DND-41 (cell line): ENCODE results near the gene ASB1.

Experiments used
- CTCF ChIP-seq: IDR thresholded peaks from 2 replicates; pipeline ENCODE4 v1.5.1; 2012; ENCODE audit warnings: borderline replicate concordance, low read length, moderate library complexity, mild to moderate bottlenecking; ENCODE audit not compliant: poor library complexity, severe bottlenecking; ENCODE audit errors: extremely low read depth
- EZH2 ChIP-seq: IDR thresholded peaks from 3 replicates; pipeline ENCODE4 v1.6.1; 2012; ENCODE audit warnings: borderline replicate concordance, low read depth, mild to moderate bottlenecking, moderate library complexity, low read length, inconsistent platforms; ENCODE audit not compliant: severe bottlenecking

GRCh38 chr2:238467062-238467461 is 40.3 kb downstream of the ASB1 start:
- TF ChIP-seq CTCF (no peak), EZH2 (no peak)
